Measurements from ENCODE around the gene KCNH1. TPM values are rescaled to one million over a fixed set of nuclear protein-coding genes. Genes with fewer than 3 reads are reported as not detected.

Gene KCNH1
- polyA plus RNA-seq, 1 experiment = 3.5 TPM

DNA sequence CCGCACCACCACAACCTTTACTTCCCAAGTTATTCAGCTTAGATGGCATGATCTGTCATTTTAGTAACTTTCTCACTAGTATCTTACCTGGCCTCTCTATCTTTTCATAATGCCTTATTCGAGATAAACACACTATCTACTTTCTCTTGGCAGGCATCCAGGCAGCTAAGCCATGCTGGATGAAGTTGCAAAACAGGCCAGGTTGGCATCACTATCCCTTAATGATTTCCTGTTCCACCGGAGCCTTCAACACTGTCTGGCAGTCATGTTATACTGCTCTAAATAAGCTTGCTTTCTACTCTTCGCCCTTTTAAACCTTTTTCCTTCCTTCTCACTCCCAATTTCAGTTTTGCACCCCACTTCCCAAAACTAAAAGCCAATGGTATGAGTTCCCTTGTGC, 12.0 kb upstream of the KCNH1 start:
- Histone ChIP-seq H3K36me3 (ENCODE audit: control insufficient read depth, insufficient read depth, low read length) (no peaks in the 10 kb centered on the region), H3K4me3 (ENCODE audit: low read depth, low read length) (no peak overlapping the region), H3K27me3 (ENCODE audit: control insufficient read depth, insufficient read depth, low read length) (no peaks in the 10 kb centered on the region; the same call in 1 of the 2 replicates)
- ChIA-PET POLR2A (no interaction called here), CTCF (interaction anchor here (1.4 kb wide), 1 partner anchor 739 kb away, joined by 3 read pairs; no protein-coding TSS in a partner anchor)
- DNase-seq (ENCODE audit: low read depth) = no peak
- no peak for TF ChIP-seq CTCF (IDR thresholded peaks at IDR 0.05; ENCODE audit: insufficient read depth, low read depth, low read length)

GRCh38 chr1:211135342-211135950, 1.5 kb upstream of the KCNH1 start:
- peak; percentile 75 for TF ChIP-seq CTCF (IDR thresholded peaks at IDR 0.05; ENCODE audit: insufficient read depth, low read depth, low read length)
- DNase-seq (ENCODE audit: low read depth) = peak; percentile 27
- H3K4me3 ChIP-seq (ENCODE audit: low read depth, low read length) = no peak overlapping the region
- CTCF ChIA-PET = interaction anchor here (0.6 to 8.9 kb wide), 18 partner anchors 9 to 1041 kb away, joined by 3 to 227 read pairs (median 9); no protein-coding TSS in a partner anchor
- no peaks in the 10 kb centered on the region for H3K36me3 ChIP-seq (ENCODE audit: control insufficient read depth, insufficient read depth, low read length)
- H3K27me3 ChIP-seq (ENCODE audit: control insufficient read depth, insufficient read depth, low read length) = peaks cover 3% of the 10 kb centered on the region
- POLR2A ChIA-PET = no interaction called here

DNA sequence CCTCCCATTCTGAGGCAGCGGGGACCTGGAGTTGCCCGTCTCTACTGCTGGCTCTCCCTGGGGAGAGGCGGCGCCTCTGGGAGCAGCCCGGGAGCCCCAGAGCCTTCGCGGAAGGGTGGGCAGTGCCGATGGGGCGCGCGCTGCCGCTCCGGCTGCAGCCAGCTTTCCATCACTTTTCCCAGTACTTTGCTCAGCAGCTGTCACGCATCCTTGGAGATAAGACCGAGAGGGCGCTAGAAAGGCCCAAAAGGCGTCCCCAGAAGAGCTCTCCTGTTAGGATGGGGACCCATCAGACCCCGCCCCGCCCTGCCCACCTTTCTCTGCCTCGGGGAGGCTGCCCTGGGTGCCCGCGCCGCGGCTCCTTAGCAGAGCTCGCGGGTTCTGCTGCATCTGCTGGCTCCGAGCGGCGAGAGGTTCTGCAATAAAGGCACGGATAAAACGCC, 534 bp downstream of the KCNH1 start:
- no peak for DNase-seq (ENCODE audit: low read depth)
- Histone ChIP-seq H3K4me3 (ENCODE audit: low read depth, low read length) (peak overlapping the region; percentile 64), H3K27me3 (ENCODE audit: control insufficient read depth, insufficient read depth, low read length) (peaks cover 3% of the 10 kb centered on the region), H3K36me3 (ENCODE audit: control insufficient read depth, insufficient read depth, low read length) (no peaks in the 10 kb centered on the region)
- POLR2A ChIA-PET = interaction anchor here (0.8 kb wide), 1 partner anchor 536 kb away, joined by 8 read pairs; no protein-coding TSS in a partner anchor
- CTCF ChIA-PET = interaction anchor here (0.6 to 8.9 kb wide), 66 partner anchors 7 to 783 kb away, joined by 3 to 227 read pairs (median 4); no protein-coding TSS in a partner anchor
- no peak for TF ChIP-seq CTCF (IDR thresholded peaks at IDR 0.05; ENCODE audit: insufficient read depth, low read depth, low read length)

GRCh38 chr1:211132721-211133392, 1.1 kb downstream of the KCNH1 start:
- peaks cover 3% of the 10 kb centered on the region for H3K27me3 ChIP-seq (ENCODE audit: control insufficient read depth, insufficient read depth, low read length)
- ChIA-PET POLR2A (interaction anchor here (0.8 kb wide), 1 partner anchor 535 kb away, joined by 8 read pairs; no protein-coding TSS in a partner anchor), CTCF (interaction anchor here (0.6 to 8.9 kb wide), 27 partner anchors 8 to 725 kb away, joined by 3 to 227 read pairs (median 6); no protein-coding TSS in a partner anchor)
- DNase-seq (ENCODE audit: low read depth) = no peak
- H3K36me3 ChIP-seq (ENCODE audit: control insufficient read depth, insufficient read depth, low read length) = no peaks in the 10 kb centered on the region
- H3K4me3 ChIP-seq (ENCODE audit: low read depth, low read length) = peak overlapping the region; percentile 64
- no peak for TF ChIP-seq CTCF (IDR thresholded peaks at IDR 0.05; ENCODE audit: insufficient read depth, low read depth, low read length)

- Histone ChIP-seq H3K36me3 (ENCODE audit: control insufficient read depth, insufficient read depth, low read length) (no peaks in the 10 kb centered on the region), H3K27me3 (ENCODE audit: control insufficient read depth, insufficient read depth, low read length) (peaks cover 3% of the 10 kb centered on the region), H3K4me3 (ENCODE audit: low read depth, low read length) (no peak overlapping the region)
- no peak for DNase-seq (ENCODE audit: low read depth)
- TF ChIP-seq CTCF (IDR thresholded peaks at IDR 0.05; ENCODE audit: insufficient read depth, low read depth, low read length) = no peak
- ChIA-PET CTCF (interaction anchor here (0.9 to 1.5 kb wide), 3 partner anchors 545 to 682 kb away, joined by 3 to 4 read pairs (median 3); no protein-coding TSS in a partner anchor), POLR2A (no interaction called here)
Observed at GRCh38 chr1:211129776-211130175, 4.2 kb downstream of the KCNH1 start.

Measured in BJ (cell line).